GM19328 (cell line): ENCODE measurements around the gene SPP1.
"Not testable (repeated sequence)": the region's sequence is repeated elsewhere in the genome, so short reads cannot be mapped to it uniquely, and the experiment has no call there.

Source experiments
- ATAC-seq: cut with Tn5 transposase; IDR thresholded peaks from one replicate; pipeline ENCODE4 v1.9.1; 2021; ENCODE audit warnings: mild to moderate bottlenecking, moderate library complexity; ENCODE audit not compliant: unreplicated experiment

The SPP1 gene

DNA sequence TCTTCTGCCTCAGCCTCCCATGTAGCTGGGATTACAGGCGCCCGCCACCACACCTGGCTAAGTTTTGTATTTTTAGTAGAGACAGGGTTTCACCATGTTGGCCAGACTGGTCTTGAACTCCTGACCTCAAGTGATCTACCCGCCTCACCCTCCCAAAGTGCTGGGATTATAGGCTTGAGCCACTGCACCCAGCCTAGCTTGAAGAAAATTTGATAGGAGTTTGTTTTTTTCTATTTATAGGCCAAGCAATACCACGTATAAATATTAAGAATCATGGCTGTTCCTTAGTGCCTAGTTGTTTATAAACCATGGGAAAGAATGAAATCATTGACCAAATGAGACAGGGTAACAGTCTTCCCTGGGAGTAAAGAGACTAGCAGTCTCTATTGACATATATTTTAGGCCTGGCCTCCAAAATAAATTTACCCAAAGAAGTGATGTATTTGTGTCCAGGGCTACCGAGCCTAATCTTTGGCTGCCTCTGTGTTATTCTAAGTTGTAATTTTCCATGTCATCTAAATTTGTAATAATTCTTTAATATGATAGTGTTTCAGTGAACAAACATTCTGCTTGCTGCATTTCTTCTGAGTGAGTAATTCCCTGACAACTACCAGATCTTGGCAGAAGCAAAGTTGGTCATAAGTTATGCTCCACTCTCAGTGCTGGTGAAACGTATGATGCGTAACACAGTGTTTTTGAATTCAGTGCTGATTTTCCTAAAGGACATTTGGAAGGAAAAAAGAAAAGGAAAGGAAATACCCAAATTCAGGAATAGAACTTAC lies 42.2 kb downstream of the SPP1 start:
- ATAC-seq: no peak

- no peak for ATAC-seq
Observed at GRCh38 chr4:88018466-88018865, 43.0 kb downstream of the SPP1 start.

DNA sequence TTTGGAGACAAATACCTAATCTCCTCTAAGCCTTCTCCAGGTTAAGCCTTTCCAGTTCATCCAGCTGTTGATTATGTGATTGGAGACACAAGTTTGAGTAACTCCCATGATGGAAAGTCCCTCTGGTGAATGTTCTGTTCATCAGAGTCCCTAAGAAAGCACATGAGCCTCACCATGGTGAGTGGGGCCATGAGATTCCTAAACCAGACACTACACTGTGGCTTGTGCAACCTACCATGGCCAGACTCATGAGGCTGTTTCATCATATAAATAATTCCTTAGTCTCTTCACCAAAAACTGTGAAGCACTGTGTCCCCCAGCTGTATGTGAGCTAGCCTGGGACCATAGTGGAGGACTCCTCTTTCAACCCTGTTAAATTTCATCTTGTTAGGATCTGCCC lies 46.3 kb downstream of the SPP1 start:
- no peak for ATAC-seq

- no peak for ATAC-seq
Observed at GRCh38 chr4:88022289-88022688, 46.8 kb downstream of the SPP1 start.

GRCh38 chr4:88025868-88026661 lies 50.6 kb downstream of the SPP1 start:
- ATAC-seq: not testable (repeated sequence)

DNA sequence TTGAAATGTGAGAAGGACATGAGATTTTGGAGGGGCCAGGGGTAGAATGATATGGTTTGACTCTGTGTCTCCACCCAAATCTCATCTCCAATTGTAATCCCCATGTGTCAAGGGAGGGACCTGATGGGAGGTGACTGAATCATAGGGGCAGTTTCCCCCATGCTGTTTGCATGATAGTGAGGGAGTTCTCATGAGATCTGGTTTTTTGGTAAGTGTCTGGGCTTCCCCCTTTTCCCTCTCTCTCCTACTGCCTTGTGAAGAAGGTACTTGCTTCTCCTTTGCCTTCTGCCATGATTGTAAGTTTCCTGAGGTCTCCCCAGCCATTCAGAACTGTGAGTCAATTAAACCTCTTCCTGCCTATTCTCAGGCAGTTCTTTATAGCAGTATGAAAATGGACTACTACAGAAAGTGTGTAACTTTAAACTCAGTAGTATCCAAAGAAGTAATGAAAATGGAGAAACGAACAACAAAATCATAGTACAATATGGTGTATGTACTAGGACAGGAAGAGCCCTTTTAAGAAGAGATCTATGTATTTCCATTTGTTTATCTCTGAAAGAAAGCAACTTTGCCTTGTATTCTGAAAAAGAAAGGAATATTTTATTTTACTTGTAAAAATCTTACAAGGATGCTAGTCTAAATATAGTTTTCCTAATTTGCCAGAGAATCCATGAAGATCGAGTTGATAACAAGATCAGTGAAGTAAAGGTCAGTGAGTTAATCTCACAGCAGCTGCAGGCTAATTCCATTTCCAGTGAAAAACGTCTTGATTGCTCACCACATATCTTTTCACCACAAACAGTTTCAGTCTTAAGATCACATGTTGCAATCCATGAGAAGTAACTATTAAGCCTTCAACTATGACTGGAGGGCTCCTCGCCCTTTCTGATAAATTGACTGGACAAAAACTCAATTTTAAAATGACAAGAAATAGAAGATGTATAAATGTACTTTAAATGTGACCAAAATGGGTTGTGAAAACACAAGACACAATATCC lies 52.4 kb downstream of the SPP1 start:
- no peak for ATAC-seq

GRCh38 chr4:88028946-88029345 lies 53.4 kb downstream of the SPP1 start:
- ATAC-seq: no peak

DNA sequence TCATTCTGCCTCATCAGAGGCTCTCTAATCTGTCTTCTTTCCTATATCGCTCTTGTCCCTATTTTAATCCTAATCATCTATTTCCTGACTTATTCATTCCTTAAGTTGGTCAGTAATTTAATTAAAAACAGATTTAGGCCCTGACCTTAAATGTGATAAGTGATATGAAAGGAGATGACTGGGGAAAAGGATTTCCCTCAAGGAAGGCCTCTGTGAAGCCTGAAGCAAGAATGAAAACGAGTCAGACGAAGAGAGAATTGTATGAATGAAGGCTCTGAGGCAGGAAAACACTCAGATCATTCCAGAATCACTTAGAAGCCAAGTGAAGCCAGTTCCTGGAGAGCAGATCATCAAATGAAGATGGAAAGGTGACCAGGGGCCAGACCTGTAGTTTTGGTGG lies 54.0 kb downstream of the SPP1 start:
- no peak for ATAC-seq

DNA sequence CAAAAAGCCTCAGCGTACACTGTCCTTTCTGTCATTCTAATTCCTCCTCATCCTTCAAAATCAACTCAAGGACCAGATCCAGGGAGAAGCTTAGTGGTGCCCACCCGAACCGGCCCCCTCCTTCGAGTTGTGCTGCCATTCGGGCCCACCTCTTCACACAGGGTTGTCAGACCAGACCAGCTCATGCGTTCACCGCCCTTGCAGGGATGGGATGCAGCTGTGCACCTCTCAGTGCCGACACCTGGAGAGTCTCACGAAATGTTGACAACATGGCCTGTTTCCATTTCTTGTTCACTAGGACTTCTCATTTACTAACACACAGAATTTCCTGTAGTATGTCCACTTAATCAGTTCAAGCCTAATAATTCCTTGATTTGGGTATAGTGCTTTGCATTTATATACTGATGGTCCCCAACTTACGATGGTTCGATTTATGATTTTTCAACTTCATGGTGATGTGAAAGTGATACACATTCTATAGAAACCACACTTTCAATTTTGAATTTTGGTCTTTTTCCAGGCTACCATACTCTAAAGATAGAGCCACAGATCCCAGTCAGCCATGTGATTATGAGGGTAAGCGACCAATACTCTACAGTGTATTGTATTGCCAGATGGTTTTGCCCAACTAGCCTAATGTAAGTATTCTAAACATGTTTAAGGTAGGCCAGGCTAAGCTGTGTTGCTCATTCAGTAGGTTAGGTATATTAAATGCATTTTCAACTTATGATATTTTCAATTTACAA lies 55.2 kb downstream of the SPP1 start:
- no peak for ATAC-seq
